Measurements from ENCODE around the gene ZSWIM1.

DNA sequence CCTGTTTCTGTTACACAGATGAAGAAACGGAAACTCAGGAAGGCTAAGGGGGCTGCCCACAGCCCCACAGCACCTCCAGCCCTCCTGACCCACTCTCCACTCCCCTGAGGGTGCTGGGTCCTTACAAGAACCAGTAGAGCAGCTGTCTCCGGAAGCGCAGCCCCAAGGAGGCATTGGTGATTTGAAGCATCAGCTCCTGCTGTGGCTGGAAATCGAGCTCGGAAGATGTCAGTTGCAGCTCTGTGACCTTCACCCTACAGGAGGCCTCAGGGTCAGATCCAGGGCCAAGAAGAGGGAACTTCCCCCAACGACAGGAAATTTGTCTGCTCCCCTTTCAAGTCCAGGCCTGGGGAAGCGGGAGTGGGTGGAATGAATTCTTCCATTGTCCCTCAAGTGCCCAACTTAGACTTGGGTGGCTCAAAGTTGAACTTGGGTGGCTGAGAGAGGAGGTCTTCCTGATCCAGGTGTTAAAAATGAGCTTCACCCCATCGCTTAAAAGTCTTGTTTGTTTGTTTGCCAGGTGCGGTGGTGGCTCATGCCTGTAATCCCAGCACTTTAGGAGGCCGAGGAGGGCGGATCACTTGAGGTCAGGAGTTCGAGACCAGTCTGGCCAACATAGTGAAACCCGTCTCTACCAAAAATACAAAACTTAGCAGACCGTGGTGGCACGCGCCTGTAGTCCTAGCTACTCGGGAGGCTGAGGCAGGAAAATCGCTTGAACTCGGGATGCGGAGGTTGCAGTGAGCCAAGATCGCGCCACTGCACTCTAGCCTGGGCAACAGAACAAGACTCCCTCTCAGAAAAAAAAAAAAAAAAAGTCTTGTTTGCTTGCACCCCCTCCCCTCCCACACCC lies 29.0 kb downstream of the ZSWIM1 start:
- TF ChIP-seq, protein P1, sequence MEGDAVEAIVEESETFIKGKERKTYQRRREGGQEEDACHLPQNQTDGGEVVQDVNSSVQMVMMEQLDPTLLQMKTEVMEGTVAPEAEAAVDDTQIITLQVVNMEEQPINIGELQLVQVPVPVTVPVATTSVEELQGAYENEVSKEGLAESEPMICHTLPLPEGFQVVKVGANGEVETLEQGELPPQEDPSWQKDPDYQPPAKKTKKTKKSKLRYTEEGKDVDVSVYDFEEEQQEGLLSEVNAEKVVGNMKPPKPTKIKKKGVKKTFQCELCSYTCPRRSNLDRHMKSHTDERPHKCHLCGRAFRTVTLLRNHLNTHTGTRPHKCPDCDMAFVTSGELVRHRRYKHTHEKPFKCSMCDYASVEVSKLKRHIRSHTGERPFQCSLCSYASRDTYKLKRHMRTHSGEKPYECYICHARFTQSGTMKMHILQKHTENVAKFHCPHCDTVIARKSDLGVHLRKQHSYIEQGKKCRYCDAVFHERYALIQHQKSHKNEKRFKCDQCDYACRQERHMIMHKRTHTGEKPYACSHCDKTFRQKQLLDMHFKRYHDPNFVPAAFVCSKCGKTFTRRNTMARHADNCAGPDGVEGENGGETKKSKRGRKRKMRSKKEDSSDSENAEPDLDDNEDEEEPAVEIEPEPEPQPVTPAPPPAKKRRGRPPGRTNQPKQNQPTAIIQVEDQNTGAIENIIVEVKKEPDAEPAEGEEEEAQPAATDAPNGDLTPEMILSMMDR (IDR thresholded peaks at IDR 0.05; ENCODE audit: insufficient read depth, low read length), result no peak
- no peak for TF ChIP-seq POLR2AphosphoS5 (IDR thresholded peaks at IDR 0.05; ENCODE audit: low read depth)

Data from HL-60 (cell line).